Heart left ventricle (tissue), 13 donors: ENCODE data around the gene MCF2L.

Experiments used
- CTCF ChIP-seq, 12 donors: fragments of 200-600 bp; sonication (generic) in 4 of 12; IDR thresholded peaks; one replicate each; pipeline versions ENCODE4 v1.5.0 to v1.8.0; 2018 to 2022; ENCODE audit warnings: antibody characterized with exemption in 12 of 12, mild to moderate bottlenecking in 5 of 12
- POLR2A ChIP-seq, 2 donors: fragments of 450-650 bp; IDR thresholded peaks; one replicate each; pipeline ENCODE4 v1.6.1; 2017; ENCODE audit warnings: antibody characterized with exemption in 2 of 2, mild to moderate bottlenecking in 2 of 2, moderate library complexity in 2 of 2
- donor health status: ischemic (EF 13 %, LVEDD 7.1; RV severe dilation, severe dysfunction).
- donor health status: DM: no; HTN: yes; CAD: no.
- donor health status: DM: no; HTN: no; CAD: no.
- donor health status: ischemic (EF 25% LVEDD 6.9; RV normal size, moderate dysfunction).
- donor health status: ischemic (EF 25% LVEDD 5.7; RV mildly dilated, moderate dysfunction).
- donor health status: ischemic (EF 35%, LVEDD 5.7; RV mildly dilated, moderate dysfunction).
- donor health status: nonischemic (EF 11% LVEDD 7.7; RV severe dilation, severe dysfunction).
- donor health status: DM: yes; HTN: yes; CAD: no.
- donor health status: PGD.
- donor health status: ischemic (EF 29% LVEDD 5.4; RV normal size, mild dysfunction).
- donor health status: nonischemic (EF 23%, LVEDD 6.1; RV moderate dilation, normal function).

GRCh38 chr13:113147206-113147605 lies 178.2 kb downstream of the MCF2L start:
- TF ChIP-seq CTCF (IDR thresholded peaks at IDR 0.05) (no peak), POLR2A (IDR thresholded peaks at IDR 0.05) (no peak)
